Suprapubic skin (tissue), 4 donors: Measurements from ENCODE around the gene PRIM1.

Source experiments
- CTCF ChIP-seq, 2 donors: fragments of 200-600 bp in 1 of 2; fragments of 450-650 bp in 1 of 2; sonication (generic) in 1 of 2; IDR thresholded peaks; one replicate each; pipeline ENCODE4 v1.5.1; 2016 to 2019; ENCODE audit warnings: antibody characterized with exemption in 2 of 2, mild to moderate bottlenecking in 1 of 2, moderate library complexity in 1 of 2
- EP300 ChIP-seq: sonication (generic); formaldehyde crosslinking; IDR thresholded peaks from one replicate; pipeline ENCODE4 v1.6.1; 2017; ENCODE audit warnings: antibody characterized with exemption
- POLR2A ChIP-seq, 2 donors: fragments of 450-650 bp; IDR thresholded peaks; one replicate each; pipeline ENCODE4 v1.6.1; 2017; ENCODE audit warnings: antibody characterized with exemption in 2 of 2, mild to moderate bottlenecking in 2 of 2, moderate library complexity in 2 of 2
- POLR2AphosphoS5 ChIP-seq, 3 donors: sonication (generic); formaldehyde crosslinking; IDR thresholded peaks; one replicate each; pipeline ENCODE4 v1.6.1; 2017; ENCODE audit warnings: antibody characterized with exemption in 3 of 3

- TF ChIP-seq CTCF (IDR thresholded peaks at IDR 0.05): no peak
- no peak for TF ChIP-seq POLR2AphosphoS5 (IDR thresholded peaks at IDR 0.05)
- no peak for TF ChIP-seq POLR2A (IDR thresholded peaks at IDR 0.05)
- no peak for TF ChIP-seq EP300
Observed at GRCh38 chr12:56753566-56753965, 1.4 kb upstream of the PRIM1 start.
